ENCODE results near the gene HBG1.

- no peak for TF ChIP-seq CTCF (IDR thresholded peaks at IDR 0.05; ENCODE audit: insufficient read depth, low read depth, low read length)
- TF ChIP-seq EZH2 (IDR thresholded peaks at IDR 0.05; ENCODE audit: insufficient read depth, low read length): no peak
Observed at GRCh38 chr11:5235364-5236095, 14.1 kb downstream of the HBG1 start.

Measured in astrocyte (in vitro differentiated cells and primary cell).